Colonic mucosa (tissue), 4 donors: Measurements from ENCODE around the gene SEC22A. TPM values are rescaled to one million over a fixed set of nuclear protein-coding genes. Genes with fewer than 3 reads are reported as not detected.

ENCODE experiments used
- DNase-seq: peaks from one replicate; pipeline ENCODE4 v3.0.0-alpha.2; 2020
- H3K27ac ChIP-seq: fragments of 200-600 bp; one replicate; pipeline ENCODE4 v1.8.0; 2021
- H3K27me3 ChIP-seq: fragments of 200-600 bp; one replicate; pipeline ENCODE4 v1.8.0; 2021
- H3K36me3 ChIP-seq: fragments of 200-600 bp; one replicate; pipeline ENCODE4 v1.8.0; 2021
- H3K4me1 ChIP-seq: fragments of 200-600 bp; one replicate; pipeline ENCODE4 v1.8.0; 2021; ENCODE audit warnings: mild to moderate bottlenecking
- H3K4me3 ChIP-seq: fragments of 200-600 bp; one replicate; pipeline ENCODE4 v1.8.0; 2021
- H3K9ac ChIP-seq, 2 donors: one replicate each; pipeline ENCODE4 v1.7.0; 2013; ENCODE audit warnings: control low read depth in 2 of 2, low read depth in 2 of 2, low read length in 2 of 2
- H3K9me3 ChIP-seq: fragments of 200-600 bp; one replicate; pipeline ENCODE4 v1.8.0; 2021
- intact Hi-C: fragments of 100-400 bp; cut with DNase I; formaldehyde crosslinking; loops from one replicate; pipeline ENCODE4 v1.14.1; 2022
- total RNA-seq, 2 donors: library from RNA; stranded (reverse); fragmentation: NEBNext Ultra II Directional in 1 of 2; extraction: Animal tissue kit (Norgen Biotek cat#: 25700) in 1 of 2; gene quantifications; one replicate each; pipeline ENCODE4 v1.2.1, GENCODE V29; 2021
- TF ChIP-seq, protein P1 (sequence below): fragments of 200-600 bp; IDR thresholded peaks from one replicate; pipeline ENCODE4 v1.8.0; 2022; ENCODE audit warnings: antibody characterized with exemption, mild to moderate bottlenecking
- donor health status: healthy.
- donor health status: DM: no; HTN: no; CAD: no.
- donor health status: DM: no; HTN: no; CAD: no.

Gene SEC22A
- total RNA-seq, 2 donors from 2014 or later, result 15.6 to 18.7 TPM

GRCh38 chr3:123317716-123318115, 116.0 kb downstream of the SEC22A start:
- no peak overlapping the region for H3K4me3 ChIP-seq
- TF ChIP-seq, protein P1, sequence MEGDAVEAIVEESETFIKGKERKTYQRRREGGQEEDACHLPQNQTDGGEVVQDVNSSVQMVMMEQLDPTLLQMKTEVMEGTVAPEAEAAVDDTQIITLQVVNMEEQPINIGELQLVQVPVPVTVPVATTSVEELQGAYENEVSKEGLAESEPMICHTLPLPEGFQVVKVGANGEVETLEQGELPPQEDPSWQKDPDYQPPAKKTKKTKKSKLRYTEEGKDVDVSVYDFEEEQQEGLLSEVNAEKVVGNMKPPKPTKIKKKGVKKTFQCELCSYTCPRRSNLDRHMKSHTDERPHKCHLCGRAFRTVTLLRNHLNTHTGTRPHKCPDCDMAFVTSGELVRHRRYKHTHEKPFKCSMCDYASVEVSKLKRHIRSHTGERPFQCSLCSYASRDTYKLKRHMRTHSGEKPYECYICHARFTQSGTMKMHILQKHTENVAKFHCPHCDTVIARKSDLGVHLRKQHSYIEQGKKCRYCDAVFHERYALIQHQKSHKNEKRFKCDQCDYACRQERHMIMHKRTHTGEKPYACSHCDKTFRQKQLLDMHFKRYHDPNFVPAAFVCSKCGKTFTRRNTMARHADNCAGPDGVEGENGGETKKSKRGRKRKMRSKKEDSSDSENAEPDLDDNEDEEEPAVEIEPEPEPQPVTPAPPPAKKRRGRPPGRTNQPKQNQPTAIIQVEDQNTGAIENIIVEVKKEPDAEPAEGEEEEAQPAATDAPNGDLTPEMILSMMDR, result no peak
- H3K36me3 ChIP-seq, result no peaks in the 10 kb centered on the region
- no peaks in the 10 kb centered on the region for H3K4me1 ChIP-seq
- DNase-seq, result no peak
- no peak overlapping the region for H3K9ac ChIP-seq
- no peaks in the 10 kb centered on the region for H3K27me3 ChIP-seq
- H3K9me3 ChIP-seq, result no peaks in the 10 kb centered on the region
- intact Hi-C loops, result no loop called here
- no peak overlapping the region for H3K27ac ChIP-seq

DNA sequence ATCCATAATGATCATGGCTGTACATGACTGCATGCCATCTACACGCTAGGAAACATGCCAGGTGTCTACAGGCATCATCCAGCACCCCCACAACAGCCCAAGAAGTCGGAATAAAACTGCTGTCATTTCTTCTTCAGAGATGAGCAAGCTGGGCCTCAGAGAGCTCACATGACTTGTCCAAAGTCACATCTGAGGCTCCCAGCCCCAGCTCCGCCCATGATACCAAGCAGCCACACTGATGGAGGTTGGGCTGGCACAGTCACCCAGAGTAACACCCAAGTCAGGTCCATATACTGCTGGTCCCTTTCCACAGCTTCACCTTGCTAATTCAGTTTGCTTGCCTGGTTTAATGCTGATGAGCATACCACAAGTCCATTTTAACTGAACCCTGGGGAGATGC, 116.6 kb downstream of the SEC22A start:
- DNase-seq, result no peak
- Histone ChIP-seq H3K36me3 (no peaks in the 10 kb centered on the region), H3K9ac (no peak overlapping the region), H3K27me3 (no peaks in the 10 kb centered on the region), H3K27ac (no peak overlapping the region), H3K4me3 (no peak overlapping the region), H3K4me1 (no peaks in the 10 kb centered on the region), H3K9me3 (no peaks in the 10 kb centered on the region)
- intact Hi-C loops, result no loop called here
- TF ChIP-seq, protein P1, result no peak

DNA sequence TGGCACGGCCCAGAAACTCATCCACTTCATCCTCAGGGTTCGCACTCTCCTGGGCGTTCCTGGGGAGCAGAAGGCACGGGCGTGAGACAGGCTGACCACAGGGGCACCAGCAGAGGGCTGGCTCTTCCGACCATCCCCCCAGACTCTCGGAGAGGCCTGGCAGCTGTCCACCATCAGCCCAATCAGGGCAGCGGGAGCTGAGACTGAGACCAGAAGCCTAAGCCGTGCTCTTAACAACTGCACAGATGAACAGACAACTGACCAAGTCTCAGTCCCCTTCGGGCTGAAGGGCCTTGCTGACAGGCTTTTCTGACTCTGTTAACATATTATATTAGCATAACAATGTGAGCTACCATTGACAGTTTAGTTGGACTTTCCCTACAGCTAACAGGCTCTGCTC, 118.0 kb downstream of the SEC22A start:
- no peaks in the 10 kb centered on the region for H3K36me3 ChIP-seq
- no peak overlapping the region for H3K27ac ChIP-seq
- TF ChIP-seq, protein P1, result no peak
- intact Hi-C loops, result no loop called here
- DNase-seq, result no peak
- H3K9ac ChIP-seq, result no peak overlapping the region
- H3K27me3 ChIP-seq, result no peaks in the 10 kb centered on the region
- H3K4me3 ChIP-seq, result no peak overlapping the region
- H3K9me3 ChIP-seq, result no peaks in the 10 kb centered on the region
- no peaks in the 10 kb centered on the region for H3K4me1 ChIP-seq

DNA sequence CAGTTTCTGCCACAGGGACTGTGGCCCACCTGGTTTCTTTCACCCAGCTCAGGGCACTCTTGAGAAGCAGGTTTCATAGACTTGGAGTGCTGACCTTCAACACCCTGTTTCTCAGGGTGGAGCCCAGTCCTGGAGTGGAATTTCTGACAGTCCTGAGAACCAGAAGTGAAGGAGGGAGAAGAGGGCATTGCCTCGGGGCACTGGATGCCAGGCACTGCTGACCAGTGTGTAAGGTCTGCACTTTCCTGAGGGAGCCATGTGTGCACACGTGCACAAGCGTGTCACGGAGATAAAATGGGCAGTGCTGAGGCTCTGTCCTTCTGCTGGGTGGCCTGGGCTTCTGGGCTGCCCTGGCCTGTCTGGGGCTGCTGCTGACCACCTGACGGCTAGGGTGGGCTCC, 118.5 kb downstream of the SEC22A start:
- no peak overlapping the region for H3K4me3 ChIP-seq
- H3K4me1 ChIP-seq, result no peaks in the 10 kb centered on the region
- no peaks in the 10 kb centered on the region for H3K27me3 ChIP-seq
- H3K9me3 ChIP-seq, result no peaks in the 10 kb centered on the region
- H3K27ac ChIP-seq, result no peak overlapping the region
- intact Hi-C loops, result no loop called here
- H3K36me3 ChIP-seq, result no peaks in the 10 kb centered on the region
- DNase-seq, result no peak
- TF ChIP-seq, protein P1, result no peak
- H3K9ac ChIP-seq, result no peak overlapping the region

- Histone ChIP-seq H3K27me3 (no peaks in the 10 kb centered on the region), H3K9me3 (no peaks in the 10 kb centered on the region), H3K27ac (no peak overlapping the region), H3K9ac (no peak overlapping the region), H3K4me1 (no peaks in the 10 kb centered on the region), H3K4me3 (no peak overlapping the region), H3K36me3 (no peaks in the 10 kb centered on the region)
- intact Hi-C loops, result no loop called here
- TF ChIP-seq, protein P1, result no peak
- DNase-seq, result no peak
These were observed 120.1 kb downstream of the SEC22A start for GRCh38 chr3:123321806-123322205.

DNA sequence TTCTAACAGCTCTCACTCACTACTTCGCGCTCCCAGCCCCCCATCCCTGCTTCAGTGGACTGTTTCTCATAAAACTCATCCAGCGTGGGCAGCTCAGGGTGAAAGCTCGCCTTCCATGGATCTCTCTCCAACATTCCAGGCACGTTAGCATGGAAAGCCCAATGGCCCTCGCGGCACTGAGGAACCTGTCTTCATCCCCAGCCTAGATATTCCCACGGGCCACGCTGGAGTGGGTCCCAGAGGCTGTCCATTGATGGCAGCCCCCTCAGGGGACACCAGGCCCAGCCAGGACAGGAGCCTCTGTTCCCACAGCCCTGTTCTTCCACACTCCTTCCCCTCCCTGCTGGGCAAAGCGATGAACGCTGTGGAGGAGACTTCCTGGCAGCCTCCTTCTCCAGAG, 121.1 kb downstream of the SEC22A start:
- Histone ChIP-seq H3K27ac (no peak overlapping the region), H3K27me3 (no peaks in the 10 kb centered on the region), H3K9ac (no peak overlapping the region), H3K4me3 (no peak overlapping the region), H3K36me3 (no peaks in the 10 kb centered on the region), H3K4me1 (no peaks in the 10 kb centered on the region), H3K9me3 (no peaks in the 10 kb centered on the region)
- intact Hi-C loops, result no loop called here
- TF ChIP-seq, protein P1, result no peak
- no peak for DNase-seq
